Frontal cortex (tissue), 4 donors: ENCODE data around the gene NT5DC2. TPM values are rescaled to one million over a fixed set of nuclear protein-coding genes. Genes with fewer than 3 reads are reported as not detected.

Experiments
- DNase-seq, 2 donors: peaks; one replicate each; pipeline ENCODE4 v3.0.0; 2012; ENCODE audit warnings: low spot score in 2 of 2
- FAIRE-seq: peaks from 2 replicates; lab custom pipeline; 2012; peaks lifted over from hg19 to GRCh38; lab: Jason Lieb, UNC
- total RNA-seq: library from RNA; depleted of rRNA; stranded (reverse); fragments of >200 nt; gene quantifications from one replicate; pipeline ENCODE4 v1.2.3, GENCODE V29; 2014
- donor health status: control.
- donor health status: control.
- donor health status: control.

Gene NT5DC2
- total RNA-seq, 1 donor from 2014 or later, result 39.9 TPM

GRCh38 chr3:52514576-52514975 is 19.1 kb downstream of the NT5DC2 start:
- DNase-seq (no peak), FAIRE-seq (no peak)

GRCh38 chr3:52513281-52513680 is 20.4 kb downstream of the NT5DC2 start:
- FAIRE-seq, result no peak
- DNase-seq, result no peak

- DNase-seq (no peak), FAIRE-seq (no peak)
Observed at GRCh38 chr3:52512727-52513126, 20.9 kb downstream of the NT5DC2 start.

- DNase-seq (no peak), FAIRE-seq (no peak)
Observed at GRCh38 chr3:52512105-52512504, 21.6 kb downstream of the NT5DC2 start.

GRCh38 chr3:52511509-52511908 is 22.1 kb downstream of the NT5DC2 start:
- FAIRE-seq (no peak), DNase-seq (no peak)

GRCh38 chr3:52509753-52510328 is 23.8 kb downstream of the NT5DC2 start:
- DNase-seq (no peak), FAIRE-seq (no peak)

- DNase-seq, result no peak
- no peak for FAIRE-seq
Observed at GRCh38 chr3:52507359-52507758, 26.3 kb downstream of the NT5DC2 start.

GRCh38 chr3:52506266-52506966 is 27.2 kb downstream of the NT5DC2 start:
- FAIRE-seq (no peak), DNase-seq (no peak)

- DNase-seq, result no peak
- FAIRE-seq, result no peak
Observed at GRCh38 chr3:52504977-52505376, 28.7 kb downstream of the NT5DC2 start.

GRCh38 chr3:52503788-52504424 is 29.8 kb downstream of the NT5DC2 start:
- no peak for FAIRE-seq
- DNase-seq, result no peak

- DNase-seq (no peak), FAIRE-seq (no peak)
Observed at GRCh38 chr3:52502808-52503350, 30.8 kb downstream of the NT5DC2 start.

- FAIRE-seq, result no peak
Observed at GRCh38 chr3:52502001-52502400, 31.7 kb downstream of the NT5DC2 start.

GRCh38 chr3:52501046-52501445 is 32.6 kb downstream of the NT5DC2 start:
- FAIRE-seq (no peak), DNase-seq (no peak)

More at GRCh38 chr3:52502001-52502400, 31.7 kb downstream of the NT5DC2 start:
- DNase-seq, result no peak

GRCh38 chr3:52498137-52499054 is 35.3 kb downstream of the NT5DC2 start:
- DNase-seq, result peak in 1 of 2 donors; percentile 58
- FAIRE-seq, result no peak

- DNase-seq, result no peak
- no peak for FAIRE-seq
Observed at GRCh38 chr3:52495777-52496602, 37.7 kb downstream of the NT5DC2 start.

GRCh38 chr3:52494886-52495495 is 38.7 kb downstream of the NT5DC2 start, which contains the start of gene STAB1:
Gene STAB1, plus strand, starts transcription at chr3:52495338. Its CDS starts 76 bp downstream, at chr3:52495414.
- FAIRE-seq, result no peak
- DNase-seq, result no peak

- DNase-seq, result no peak
- no peak for FAIRE-seq
Observed at GRCh38 chr3:52494445-52494844, 39.2 kb downstream of the NT5DC2 start.

GRCh38 chr3:52493232-52494017 is 40.2 kb downstream of the NT5DC2 start:
- FAIRE-seq, result no peak
- DNase-seq, result no peak
